ENCODE results near the gene ZCCHC4.

- TF ChIP-seq CTCF (IDR thresholded peaks at IDR 0.05) (no peak), POLR2A (IDR thresholded peaks at IDR 0.05) (no peak)
These were observed 67.0 kb downstream of the ZCCHC4 start for GRCh38 chr4:25379591-25379990.
